Measurements from ENCODE around the gene CTSZ.

DNA sequence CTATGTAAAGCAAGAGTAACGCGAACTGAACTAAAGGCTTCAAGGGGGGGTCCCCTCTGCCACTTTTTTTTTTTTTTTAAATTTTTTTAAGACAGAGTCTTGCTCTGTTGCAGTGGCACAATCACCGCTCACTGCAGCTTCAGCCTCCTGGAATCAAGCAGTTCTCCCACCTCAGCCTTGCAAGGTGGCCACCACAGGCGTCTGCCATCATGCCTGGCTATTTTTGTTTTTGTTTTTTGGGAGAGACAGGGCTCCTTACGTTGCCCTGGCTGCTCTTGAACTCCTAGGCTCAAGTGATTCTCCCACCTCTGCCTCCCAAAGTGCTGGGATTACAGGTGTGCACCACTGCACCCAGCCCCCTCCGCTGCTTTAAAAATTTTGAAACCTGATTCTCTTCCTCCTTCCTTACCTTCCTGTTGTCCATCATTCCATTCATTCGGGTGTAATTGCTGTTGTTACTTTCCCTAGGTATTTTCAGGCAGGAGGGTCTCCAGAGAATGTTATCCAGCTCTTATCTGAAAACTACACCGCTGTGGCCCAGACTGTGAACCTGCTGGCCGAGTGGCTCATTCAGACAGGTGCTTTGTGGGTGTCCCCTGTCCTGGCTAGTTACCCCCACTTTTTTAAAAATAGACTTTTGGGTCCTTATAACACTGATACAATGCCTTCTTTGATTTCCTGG is 20.6 kb downstream of the CTSZ start:
- TF ChIP-seq, protein P1, sequence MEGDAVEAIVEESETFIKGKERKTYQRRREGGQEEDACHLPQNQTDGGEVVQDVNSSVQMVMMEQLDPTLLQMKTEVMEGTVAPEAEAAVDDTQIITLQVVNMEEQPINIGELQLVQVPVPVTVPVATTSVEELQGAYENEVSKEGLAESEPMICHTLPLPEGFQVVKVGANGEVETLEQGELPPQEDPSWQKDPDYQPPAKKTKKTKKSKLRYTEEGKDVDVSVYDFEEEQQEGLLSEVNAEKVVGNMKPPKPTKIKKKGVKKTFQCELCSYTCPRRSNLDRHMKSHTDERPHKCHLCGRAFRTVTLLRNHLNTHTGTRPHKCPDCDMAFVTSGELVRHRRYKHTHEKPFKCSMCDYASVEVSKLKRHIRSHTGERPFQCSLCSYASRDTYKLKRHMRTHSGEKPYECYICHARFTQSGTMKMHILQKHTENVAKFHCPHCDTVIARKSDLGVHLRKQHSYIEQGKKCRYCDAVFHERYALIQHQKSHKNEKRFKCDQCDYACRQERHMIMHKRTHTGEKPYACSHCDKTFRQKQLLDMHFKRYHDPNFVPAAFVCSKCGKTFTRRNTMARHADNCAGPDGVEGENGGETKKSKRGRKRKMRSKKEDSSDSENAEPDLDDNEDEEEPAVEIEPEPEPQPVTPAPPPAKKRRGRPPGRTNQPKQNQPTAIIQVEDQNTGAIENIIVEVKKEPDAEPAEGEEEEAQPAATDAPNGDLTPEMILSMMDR (IDR thresholded peaks at IDR 0.05; ENCODE audit: low read length), result no peak
- TF ChIP-seq EZH2 (IDR thresholded peaks at IDR 0.05; ENCODE audit: borderline replicate concordance, low read length), result no peak
